Upper lobe of right lung (tissue), 1 donor: ENCODE results near the gene LAMTOR5. TPM values are rescaled to one million over a fixed set of nuclear protein-coding genes. Genes with fewer than 3 reads are reported as not detected.

ENCODE experiments used
- ATAC-seq: fragments of 200-7000 bp; cut with Tn5 transposase; one replicate; pipeline ENCODE4 v1.9.1; 2020; ENCODE audit warnings: mild to moderate bottlenecking, moderate library complexity
- DNase-seq: peaks from one replicate; pipeline ENCODE4 v3.0.0-alpha.2; 2020
- H3K27ac ChIP-seq: fragments of 200-600 bp; one replicate; pipeline ENCODE4 v1.8.0; 2022
- H3K27me3 ChIP-seq: fragments of 200-600 bp; one replicate; pipeline ENCODE4 v1.8.0; 2022; ENCODE audit warnings: mild to moderate bottlenecking
- H3K36me3 ChIP-seq: fragments of 200-600 bp; one replicate; pipeline ENCODE4 v1.8.0; 2022
- H3K4me1 ChIP-seq: fragments of 200-600 bp; one replicate; pipeline ENCODE4 v1.8.0; 2022
- H3K4me3 ChIP-seq: fragments of 200-600 bp; one replicate; pipeline ENCODE4 v1.8.0; 2022; ENCODE audit warnings: mild to moderate bottlenecking
- H3K9me3 ChIP-seq: fragments of 200-600 bp; one replicate; pipeline ENCODE4 v1.8.0; 2022
- intact Hi-C: fragments of 100-400 bp; cut with DNase I; formaldehyde crosslinking; loops from one replicate; pipeline ENCODE4 v1.11.0; 2022
- total RNA-seq: library from RNA; stranded (reverse); fragmentation: NEBNext Ultra II Directional; extraction: Animal tissue kit (Norgen Biotek cat#: 25700); gene quantifications from one replicate; pipeline ENCODE4 v1.2.1, GENCODE V29; 2021
- TF ChIP-seq, protein P1 (sequence below): fragments of 200-600 bp; IDR thresholded peaks from one replicate; pipeline ENCODE4 v1.8.0; 2022; ENCODE audit warnings: antibody characterized with exemption
- donor health status: DM: no; HTN: yes; CAD: no; lungs with severe emphysema.

LAMTOR5 gene
- total RNA-seq, 1 donor from 2014 or later, result 110 TPM

DNA sequence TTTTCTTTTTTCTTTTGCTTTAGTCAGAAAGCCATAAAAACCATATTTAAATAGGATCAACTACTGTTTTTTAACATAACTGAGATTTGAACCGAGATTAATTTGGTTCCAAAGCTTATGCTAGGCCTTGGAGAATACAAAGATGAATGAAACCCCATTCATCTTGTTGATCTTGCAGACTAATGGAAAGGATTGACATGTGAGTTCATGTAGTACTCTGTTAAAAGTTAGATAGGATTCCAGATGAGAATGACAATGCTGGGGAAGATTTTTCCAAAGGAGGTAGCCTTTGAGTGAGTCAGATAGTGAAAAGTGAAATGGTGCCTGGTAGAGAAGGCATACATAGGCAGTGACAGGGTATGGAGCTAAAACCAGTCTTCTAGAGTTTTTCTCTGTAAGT, 45.6 kb downstream of the LAMTOR5 start:
- DNase-seq, result no peak

DNA sequence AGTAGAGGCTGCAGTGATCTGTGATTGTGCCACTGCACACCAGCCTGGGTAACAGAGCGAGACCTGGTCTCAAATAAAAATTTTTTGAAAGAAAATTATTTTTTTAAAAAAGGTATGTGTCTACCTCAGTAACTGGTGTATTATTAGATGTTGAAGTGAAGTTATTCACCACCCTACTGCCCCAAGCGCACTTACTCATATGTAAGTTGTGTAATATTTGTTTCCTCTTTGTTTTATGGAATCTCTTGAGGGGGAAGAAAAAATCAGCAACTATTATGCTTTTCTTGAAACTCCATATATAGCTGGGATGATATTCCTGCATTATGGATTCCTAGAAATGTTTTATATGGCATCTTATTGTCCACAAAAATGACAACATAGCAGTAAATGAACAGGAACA, 47.1 kb downstream of the LAMTOR5 start:
- H3K27me3 ChIP-seq, result no peaks in the 10 kb centered on the region
- DNase-seq, result no peak
- H3K4me1 ChIP-seq, result no peaks in the 10 kb centered on the region
- no peak for ATAC-seq
- H3K9me3 ChIP-seq, result no peaks in the 10 kb centered on the region
- peaks cover 36% of the 10 kb centered on the region for H3K36me3 ChIP-seq
- intact Hi-C loops, result no loop called here
- no peak overlapping the region for H3K4me3 ChIP-seq
- TF ChIP-seq, protein P1, sequence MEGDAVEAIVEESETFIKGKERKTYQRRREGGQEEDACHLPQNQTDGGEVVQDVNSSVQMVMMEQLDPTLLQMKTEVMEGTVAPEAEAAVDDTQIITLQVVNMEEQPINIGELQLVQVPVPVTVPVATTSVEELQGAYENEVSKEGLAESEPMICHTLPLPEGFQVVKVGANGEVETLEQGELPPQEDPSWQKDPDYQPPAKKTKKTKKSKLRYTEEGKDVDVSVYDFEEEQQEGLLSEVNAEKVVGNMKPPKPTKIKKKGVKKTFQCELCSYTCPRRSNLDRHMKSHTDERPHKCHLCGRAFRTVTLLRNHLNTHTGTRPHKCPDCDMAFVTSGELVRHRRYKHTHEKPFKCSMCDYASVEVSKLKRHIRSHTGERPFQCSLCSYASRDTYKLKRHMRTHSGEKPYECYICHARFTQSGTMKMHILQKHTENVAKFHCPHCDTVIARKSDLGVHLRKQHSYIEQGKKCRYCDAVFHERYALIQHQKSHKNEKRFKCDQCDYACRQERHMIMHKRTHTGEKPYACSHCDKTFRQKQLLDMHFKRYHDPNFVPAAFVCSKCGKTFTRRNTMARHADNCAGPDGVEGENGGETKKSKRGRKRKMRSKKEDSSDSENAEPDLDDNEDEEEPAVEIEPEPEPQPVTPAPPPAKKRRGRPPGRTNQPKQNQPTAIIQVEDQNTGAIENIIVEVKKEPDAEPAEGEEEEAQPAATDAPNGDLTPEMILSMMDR, result no peak
- H3K27ac ChIP-seq, result no peak overlapping the region

More for the DNA sequence above, 45.6 kb downstream of the LAMTOR5 start:
- Histone ChIP-seq H3K27me3 (no peaks in the 10 kb centered on the region), H3K4me1 (no peaks in the 10 kb centered on the region), H3K4me3 (no peak overlapping the region), H3K9me3 (no peaks in the 10 kb centered on the region), H3K27ac (no peak overlapping the region), H3K36me3 (peaks cover 28% of the 10 kb centered on the region)
- TF ChIP-seq, protein P1, result no peak
- intact Hi-C loops, result no loop called here
- ATAC-seq, result no peak

DNA sequence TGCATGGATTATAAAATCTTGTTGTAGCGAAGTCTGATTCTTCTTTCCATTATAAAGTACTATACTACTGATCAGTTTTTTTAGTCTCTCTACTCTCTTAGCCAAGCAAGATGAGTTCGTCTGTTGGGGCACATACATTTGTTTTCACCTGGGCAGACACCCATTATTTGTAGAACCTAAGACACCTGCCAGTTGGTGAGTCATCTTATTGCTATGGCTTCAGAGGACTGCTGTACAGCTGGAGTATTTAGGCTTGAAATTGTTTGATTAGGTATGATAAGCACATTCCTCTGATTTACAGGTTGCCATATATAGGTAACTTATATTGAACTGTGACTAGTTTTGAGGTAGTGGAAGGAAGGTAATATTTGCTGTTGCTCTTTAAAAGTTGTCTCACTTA, 51.1 kb downstream of the LAMTOR5 start:
- DNase-seq (no peak), ATAC-seq (peak; percentile 55)
- Histone ChIP-seq H3K36me3 (peaks cover 30% of the 10 kb centered on the region), H3K4me3 (no peak overlapping the region), H3K4me1 (no peaks in the 10 kb centered on the region), H3K27me3 (no peaks in the 10 kb centered on the region), H3K9me3 (no peaks in the 10 kb centered on the region), H3K27ac (no peak overlapping the region)
- TF ChIP-seq, protein P1, result no peak
- intact Hi-C loops, result no loop called here

DNA sequence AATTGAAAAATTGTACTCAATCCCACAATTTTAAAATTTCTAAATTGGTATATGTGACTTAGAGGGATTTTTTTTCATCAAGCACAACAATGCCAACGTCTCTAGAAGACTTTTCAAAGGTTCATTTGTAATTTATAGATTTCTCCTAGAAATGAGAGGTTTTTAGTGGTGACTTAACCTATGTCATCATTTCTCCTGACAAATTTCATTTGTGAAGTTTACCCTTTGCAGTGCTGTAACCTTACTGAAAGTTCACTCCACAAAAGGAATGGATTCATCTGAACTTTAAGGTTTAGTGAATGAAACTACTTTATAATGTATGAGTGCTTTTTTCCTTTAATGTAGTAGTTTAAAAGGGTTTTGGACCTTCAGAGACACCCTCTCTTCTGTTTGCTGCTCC, 52.2 kb downstream of the LAMTOR5 start:
- TF ChIP-seq, protein P1, result no peak
- no peak for DNase-seq
- peaks cover 5% of the 10 kb centered on the region for H3K4me1 ChIP-seq
- no peak overlapping the region for H3K27ac ChIP-seq
- H3K4me3 ChIP-seq, result no peak overlapping the region
- H3K27me3 ChIP-seq, result no peaks in the 10 kb centered on the region
- no peak for ATAC-seq
- intact Hi-C loops, result no loop called here
- H3K9me3 ChIP-seq, result no peaks in the 10 kb centered on the region
- H3K36me3 ChIP-seq, result peaks cover 30% of the 10 kb centered on the region

Other genes starting within 250 kb of the LAMTOR5 start
- gene KCNC4, start 197.4 kb downstream of the LAMTOR5 start, total RNA-seq, result 11.1 TPM
- gene RBM15, start 68.3 kb downstream of the LAMTOR5 start, total RNA-seq, result 22.1 TPM
- 15.9 TPM for gene SLC16A4, start 16.7 kb downstream of the LAMTOR5 start, total RNA-seq
- gene PROK1, start 43.5 kb upstream of the LAMTOR5 start, total RNA-seq, result 0.41 TPM
- not detected for gene KCNA10, start 111.5 kb upstream of the LAMTOR5 start, total RNA-seq
- 0.64 TPM for gene KCNA2, start 198.7 kb upstream of the LAMTOR5 start, total RNA-seq